Cardiac fibroblast (primary cell): Measurements from ENCODE around the gene DYRK1A.
A peak's percentile ranks its signal among the peaks of the same experiment; 100 is the strongest.

Experiments
- DNase-seq, 2 donors: peaks; one replicate each; pipeline versions ENCODE4 v3.0.0 to v3.0.0-alpha.2; 2010; ENCODE audit warnings: low read depth in 2 of 2
- H3K4me3 ChIP-seq, 2 donors: replicated peaks in 1 of 2; 1 replicate in 1 of 2; 2 replicates in 1 of 2; pipeline ENCODE4 v1.5.1; 2011; ENCODE audit warnings: low read depth in 2 of 2, low read length in 2 of 2, mild to moderate bottlenecking in 2 of 2, moderate library complexity in 1 of 2
- CTCF ChIP-seq: IDR thresholded peaks from one replicate; pipeline ENCODE4 v1.5.1; 2011; ENCODE audit warnings: low read depth, mild to moderate bottlenecking, low read length, inconsistent platforms

Gene DYRK1A

GRCh38 chr21:37564341-37564923 lies 197.9 kb downstream of the DYRK1A start:
- DNase-seq: peak; percentile 96 to 99
- no peak for TF ChIP-seq CTCF
- H3K4me3 ChIP-seq: peak overlapping the region; percentile 53 to 65

GRCh38 chr21:37564924-37565529 lies 198.5 kb downstream of the DYRK1A start:
- TF ChIP-seq CTCF: no peak
- DNase-seq: peak in 1 of 2 donors; percentile 9
- no peak overlapping the region for H3K4me3 ChIP-seq

- peak; percentile 15 to 21 for DNase-seq
- TF ChIP-seq CTCF: no peak
- H3K4me3 ChIP-seq: no peak overlapping the region
Observed at GRCh38 chr21:37565530-37566223, 199.1 kb downstream of the DYRK1A start.

GRCh38 chr21:37566790-37567615 lies 200.4 kb downstream of the DYRK1A start:
- H3K4me3 ChIP-seq: no peak overlapping the region
- no peak for TF ChIP-seq CTCF
- DNase-seq: peak; percentile 6 to 21

GRCh38 chr21:37568415-37568814 lies 201.8 kb downstream of the DYRK1A start:
- no peak for DNase-seq
- H3K4me3 ChIP-seq: no peak overlapping the region
- TF ChIP-seq CTCF: no peak

- no peak overlapping the region for H3K4me3 ChIP-seq
- TF ChIP-seq CTCF: no peak
- no peak for DNase-seq
Observed at GRCh38 chr21:37568916-37569315, 202.3 kb downstream of the DYRK1A start.
